ENCODE measurements around the gene CHST1.

CHST1 gene

GRCh38 chr11:45673441-45673840, 8.0 kb upstream of the CHST1 start:
- DNase-seq = no peak

DNA sequence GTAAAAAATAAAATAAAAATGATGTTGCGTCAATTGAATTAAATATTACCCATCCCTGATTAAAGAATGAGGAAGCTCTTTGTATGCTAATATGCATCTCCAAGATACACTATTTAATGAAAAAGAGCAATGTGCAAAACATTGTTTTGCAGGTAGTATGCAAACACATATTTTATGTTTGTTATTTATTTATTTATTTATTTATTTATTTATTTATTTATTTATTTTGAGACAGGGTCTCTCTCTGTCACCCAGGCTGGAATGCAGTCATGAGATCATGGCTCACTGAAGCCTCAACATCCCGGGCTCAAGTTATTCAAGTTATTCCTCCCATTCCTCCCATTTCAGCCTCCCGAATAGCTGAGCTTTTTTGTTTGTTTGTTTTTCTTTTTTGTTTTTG, 7.2 kb upstream of the CHST1 start:
- DNase-seq = no peak

GRCh38 chr11:45671246-45672171, 6.1 kb upstream of the CHST1 start:
- no peak for DNase-seq

DNA sequence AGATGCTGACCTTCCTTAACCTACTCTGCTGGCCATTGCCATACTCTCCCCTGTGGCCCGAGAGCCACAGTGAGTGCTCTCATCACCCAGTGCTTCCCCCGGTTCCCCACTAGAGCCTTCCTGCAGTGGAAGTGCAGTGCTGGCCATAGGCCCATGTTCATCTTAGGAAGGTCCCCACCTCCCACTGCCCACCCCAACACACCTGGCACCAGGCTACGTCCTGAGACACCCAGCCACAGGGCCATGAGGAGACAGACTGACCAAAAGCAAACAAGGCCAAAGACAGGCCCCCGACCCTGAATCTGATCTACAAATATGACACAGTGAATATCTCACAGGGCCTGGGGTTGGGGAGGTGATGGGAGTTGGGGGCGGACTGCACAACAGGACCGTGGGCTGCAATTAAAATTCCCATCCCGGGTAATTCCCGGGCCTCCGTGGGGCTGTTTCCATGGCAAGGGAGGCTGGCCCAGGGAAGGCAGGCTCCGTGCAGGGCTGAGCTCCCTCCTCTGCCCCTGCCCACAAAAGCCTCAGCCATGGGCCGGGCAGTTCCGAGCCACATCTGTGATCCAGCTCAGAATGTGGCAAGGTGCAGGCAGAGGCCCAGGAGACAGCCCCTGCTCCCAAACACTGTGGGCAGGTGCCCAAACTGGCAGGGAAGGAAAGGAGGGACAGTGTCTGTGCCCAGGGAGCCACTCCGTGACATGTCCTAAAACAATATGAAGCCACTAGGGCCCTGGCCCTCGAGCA, 5.1 kb upstream of the CHST1 start:
- DNase-seq = no peak

GRCh38 chr11:45669956-45670355, 4.5 kb upstream of the CHST1 start:
- no peak for DNase-seq

- DNase-seq = no peak
Measured at GRCh38 chr11:45669146-45669545, 3.7 kb upstream of the CHST1 start.

DNA sequence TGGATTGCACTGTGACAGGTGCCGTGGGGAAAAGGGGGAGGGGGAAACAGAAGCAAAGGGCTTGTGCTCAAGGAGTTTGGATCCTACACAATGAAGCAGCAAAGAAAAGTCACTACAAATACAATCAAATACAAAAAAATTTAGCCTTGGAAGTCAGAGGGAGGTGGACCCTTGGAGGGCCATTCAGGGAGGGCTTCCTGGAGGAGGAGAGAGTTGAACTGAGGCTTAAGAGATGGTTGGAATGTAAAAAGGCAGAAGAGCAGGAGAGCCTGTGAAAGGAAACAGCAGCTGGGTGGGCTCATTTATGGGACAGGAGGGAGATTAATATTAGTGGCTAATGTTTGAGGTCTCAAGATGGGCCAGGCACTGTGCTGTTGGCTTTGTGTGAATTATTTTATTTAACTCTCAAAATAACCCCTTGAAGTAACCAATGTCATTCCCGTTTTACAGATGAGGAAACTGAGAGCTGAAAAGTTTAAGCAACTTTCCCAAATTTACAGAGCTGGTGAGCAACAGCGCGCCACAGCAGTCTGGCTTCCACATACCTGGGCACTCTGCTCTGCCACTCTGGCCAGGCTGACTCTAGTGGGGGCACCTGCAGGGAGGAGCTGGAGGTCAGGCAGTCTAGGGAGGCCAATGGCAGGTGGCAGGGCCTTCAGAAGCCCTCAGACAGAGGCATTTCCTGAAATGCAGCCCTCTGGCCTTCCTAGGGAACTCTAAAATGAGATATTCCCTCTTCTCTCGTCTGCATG, 2.7 kb upstream of the CHST1 start:
- DNase-seq = no peak

DNA sequence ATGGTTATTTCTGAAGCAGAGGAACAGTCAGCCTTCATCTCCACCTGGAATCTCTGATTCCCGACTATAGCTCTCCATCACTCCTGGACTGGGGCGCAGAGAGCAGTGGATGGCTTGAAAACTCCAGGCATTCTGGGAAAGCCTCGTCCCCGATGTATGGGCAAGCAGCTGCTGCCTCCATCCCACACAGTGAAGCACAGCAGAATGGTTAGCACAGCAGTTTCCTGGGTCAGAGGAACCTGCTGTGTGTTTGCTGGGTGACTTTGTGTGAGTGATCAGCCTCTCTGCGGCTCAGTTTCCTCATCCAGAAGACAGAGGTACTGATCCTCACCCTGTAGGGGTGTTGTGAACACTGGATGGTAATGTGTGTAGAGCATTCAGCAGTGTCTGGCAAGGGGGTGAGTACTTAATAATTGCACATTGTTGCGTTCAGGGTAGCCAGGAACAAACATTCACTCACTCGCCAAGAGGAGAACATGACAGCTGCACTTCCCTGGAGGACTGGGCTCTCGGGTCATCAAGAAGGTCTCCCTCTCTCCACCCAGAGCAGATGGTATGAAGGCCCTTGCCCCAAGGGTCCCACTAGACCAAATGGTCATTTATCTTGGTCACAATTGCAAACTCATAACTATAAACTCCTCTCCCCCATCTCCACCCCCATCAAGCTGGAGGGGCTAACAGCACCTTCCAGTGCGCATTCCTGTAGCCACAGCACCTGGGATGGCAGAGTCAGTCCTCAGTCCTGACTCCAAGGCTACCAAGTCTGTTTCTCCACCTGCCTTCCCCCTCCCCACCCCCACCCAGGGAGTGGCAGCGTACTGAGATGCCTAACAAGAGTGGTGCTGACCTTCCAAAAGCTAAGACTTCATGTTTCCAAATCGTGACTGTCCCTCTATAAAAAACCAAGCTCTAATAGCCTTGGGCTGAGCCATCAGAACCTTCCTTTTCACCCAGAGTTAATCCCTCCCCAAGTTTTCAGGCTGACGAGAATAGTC, 1.5 kb upstream of the CHST1 start:
- no peak for DNase-seq

DNA sequence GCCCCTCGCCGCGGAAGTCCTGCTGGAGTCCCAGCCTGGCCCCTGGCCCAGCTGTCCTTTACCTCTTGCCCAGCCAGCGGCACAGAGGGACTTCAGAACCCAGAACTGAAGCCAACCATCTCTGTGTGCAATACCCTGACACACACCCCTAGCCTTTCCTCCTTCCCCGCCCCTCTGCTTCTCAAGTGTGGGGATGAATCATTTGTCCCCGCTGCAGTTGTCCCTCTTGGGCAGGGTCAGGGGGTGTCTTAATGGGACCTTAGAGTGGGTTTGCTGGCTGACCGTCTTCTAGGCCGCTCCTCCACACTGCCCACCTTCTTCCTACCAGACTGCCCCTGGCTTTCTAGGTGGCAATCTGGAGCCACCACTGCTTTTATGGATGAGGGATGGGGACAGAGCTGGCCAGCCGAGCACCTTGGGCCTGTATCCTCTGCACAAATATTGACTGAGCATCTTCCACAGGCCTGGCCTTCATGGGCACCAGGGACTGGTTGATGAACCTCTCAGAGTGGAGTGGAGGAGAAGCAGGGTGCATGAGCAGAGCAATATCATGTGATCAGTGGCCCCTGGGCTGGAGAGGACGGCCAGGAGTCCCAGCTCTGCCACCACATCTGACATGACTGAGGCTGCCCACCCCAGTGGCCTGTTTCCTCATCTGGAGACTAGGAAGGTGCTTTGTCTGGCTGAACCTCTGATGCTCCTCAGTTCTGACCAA, 668 bp upstream of the CHST1 start:
- no peak for DNase-seq

GRCh38 chr11:45664376-45665205, 831 bp downstream of the CHST1 start:
- DNase-seq = no peak

DNA sequence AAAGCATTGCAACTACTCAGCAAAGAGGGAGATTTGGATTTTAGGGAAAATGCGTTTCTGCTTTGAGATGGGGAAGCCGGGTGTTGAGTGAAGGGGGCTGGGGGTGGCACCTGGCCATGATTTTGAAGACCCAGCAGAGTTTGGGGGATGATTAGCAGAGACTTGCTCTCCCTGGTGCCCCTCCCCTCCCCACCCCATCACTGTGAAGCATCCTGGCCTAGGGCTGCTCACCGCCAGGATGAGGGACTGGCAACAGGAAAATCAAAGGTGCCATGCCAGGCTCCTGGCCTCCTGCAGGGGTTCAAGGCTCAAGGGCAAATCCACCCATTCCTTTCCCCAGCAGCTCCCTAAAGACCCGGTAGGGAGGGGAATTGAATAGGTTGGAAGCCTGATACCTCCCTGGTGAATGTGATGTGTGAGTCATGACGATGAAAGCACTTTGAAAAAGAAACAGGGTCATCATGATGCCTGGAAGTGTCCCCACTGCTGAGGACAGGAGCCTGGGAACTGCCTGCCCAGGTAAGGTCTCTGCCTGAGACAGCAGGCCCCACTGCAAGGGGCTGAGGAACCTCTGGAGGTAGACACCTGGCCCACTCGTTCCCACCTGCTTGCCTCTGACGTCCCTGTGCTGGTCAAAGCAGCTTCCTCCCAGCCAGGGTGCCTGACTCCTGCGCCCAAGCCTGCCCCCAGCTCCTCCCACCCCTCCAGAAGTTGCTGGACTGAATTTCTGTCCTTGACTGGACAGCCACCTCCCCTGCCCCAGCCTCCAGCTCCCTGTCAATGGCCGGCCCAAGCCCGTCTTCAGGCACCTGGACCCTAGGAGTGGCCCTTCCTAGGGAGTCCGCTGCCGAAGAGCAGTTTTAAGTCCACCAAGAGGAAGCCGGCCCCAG, 1.7 kb downstream of the CHST1 start:
- DNase-seq = no peak

DNA sequence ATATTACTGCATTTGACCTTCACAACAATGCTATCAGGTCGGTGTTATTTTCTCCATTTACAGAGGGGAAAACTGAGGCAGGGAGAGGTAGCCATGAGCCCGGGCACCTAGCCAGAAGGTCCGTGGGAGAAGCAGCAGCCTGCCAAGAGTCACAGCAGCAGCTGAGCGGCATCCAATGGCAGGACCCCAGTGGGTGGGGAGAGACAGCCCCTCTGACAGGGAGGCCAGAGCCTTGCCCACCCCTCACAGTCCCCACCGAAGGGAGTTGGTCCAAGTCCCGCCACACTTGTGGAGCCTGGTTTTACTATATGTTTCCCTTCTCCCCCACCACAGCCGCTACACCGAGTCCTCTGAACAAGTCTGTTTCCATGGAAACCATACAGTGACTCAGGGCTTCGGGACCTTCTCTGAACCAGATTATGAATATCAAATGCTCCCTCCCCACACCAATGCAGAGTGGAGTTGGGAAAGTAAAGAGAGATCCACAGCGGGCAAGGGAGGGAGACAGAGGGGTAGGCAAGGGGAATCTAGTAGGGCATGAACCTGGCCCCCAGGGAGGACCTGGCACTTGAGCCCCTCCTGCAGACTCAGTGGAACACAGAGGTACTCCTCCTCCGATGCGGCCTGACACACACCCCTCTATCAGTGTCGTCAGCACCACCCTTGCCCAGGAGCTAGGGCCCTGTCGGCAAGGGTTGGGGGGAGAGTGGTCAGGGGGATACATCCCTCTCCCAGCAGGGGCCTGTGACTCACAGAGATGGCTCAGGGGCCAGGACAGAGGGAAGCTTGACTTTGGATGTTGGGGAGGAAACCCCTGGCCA, 2.5 kb downstream of the CHST1 start:
- no peak for DNase-seq

GRCh38 chr11:45662096-45662664, 3.2 kb downstream of the CHST1 start:
- DNase-seq = no peak

- DNase-seq = no peak
Measured at GRCh38 chr11:45661439-45662055, 3.9 kb downstream of the CHST1 start.

DNA sequence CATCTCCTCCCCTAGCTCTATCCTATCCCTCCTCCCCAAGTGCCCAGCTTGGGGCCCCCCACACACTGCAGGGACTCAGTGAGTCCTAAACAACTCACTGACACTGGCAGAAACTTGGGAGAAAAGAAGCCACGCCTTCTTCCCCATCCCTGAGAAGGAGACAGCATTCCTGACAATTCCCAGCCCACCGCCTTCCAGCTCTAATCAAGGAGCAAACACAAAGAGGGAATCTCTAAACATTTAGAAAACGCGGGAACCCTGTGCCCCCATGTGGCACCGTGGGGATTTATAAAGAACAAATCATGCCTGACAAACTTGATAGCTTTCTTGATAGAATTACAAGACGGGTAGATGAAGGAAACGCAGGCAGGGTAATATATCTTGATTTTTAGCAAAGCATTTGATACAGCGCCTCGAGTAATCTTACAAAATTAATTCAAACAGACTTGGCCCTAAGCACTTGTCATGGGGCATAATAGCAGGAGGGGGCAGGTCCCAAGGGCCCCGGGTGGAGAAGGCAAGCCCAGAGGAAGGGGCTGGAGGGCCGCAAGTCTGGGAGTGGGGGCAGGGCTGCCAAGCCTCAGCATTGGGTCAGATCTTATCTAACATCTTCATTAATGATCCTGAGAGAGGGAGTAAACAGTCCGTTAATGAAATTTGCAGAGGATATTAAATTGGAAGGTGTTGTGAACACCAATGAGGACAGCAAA, 4.5 kb downstream of the CHST1 start:
- DNase-seq = no peak

GRCh38 chr11:45659818-45660160, 5.6 kb downstream of the CHST1 start:
- DNase-seq = no peak

Data from inflammatory macrophage treated with lipopolysaccharide for 1 hour (primary cell).